ENCODE data around the gene ANKRD34B. TPM values are rescaled to one million over a fixed set of nuclear protein-coding genes. Genes with fewer than 3 reads are reported as not detected.

Gene ANKRD34B
- total RNA-seq, 2 experiments from 2014 or later: not detected

DNA sequence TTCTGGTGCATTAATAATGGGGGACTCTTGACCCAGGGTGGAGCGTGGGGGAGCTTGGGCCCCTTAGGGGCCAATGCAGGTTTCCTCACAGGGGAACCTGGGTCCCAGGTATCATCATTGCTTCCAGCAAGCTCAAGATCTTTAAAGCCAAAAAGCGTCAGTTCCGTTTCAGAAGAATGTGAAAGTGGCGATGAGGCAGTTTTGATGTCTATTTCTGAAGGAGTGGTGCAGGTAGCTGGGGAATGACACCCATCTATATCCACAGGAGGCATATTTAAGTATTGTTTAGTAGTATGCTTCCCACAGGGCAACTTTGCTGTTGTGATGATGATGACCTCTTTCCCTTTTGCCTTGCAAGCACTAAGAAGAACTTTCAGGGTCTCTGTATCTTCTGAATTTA is 10.8 kb downstream of the ANKRD34B start:
- CTCF ChIA-PET: interaction anchor here (0.6 kb wide), 1 partner anchor 48 kb away, joined by 3 read pairs; no protein-coding TSS in a partner anchor
- Mint-ChIP-seq H3K9me3 (no peaks in the 10 kb centered on the region), H3K27ac (no peak overlapping the region)

DNA sequence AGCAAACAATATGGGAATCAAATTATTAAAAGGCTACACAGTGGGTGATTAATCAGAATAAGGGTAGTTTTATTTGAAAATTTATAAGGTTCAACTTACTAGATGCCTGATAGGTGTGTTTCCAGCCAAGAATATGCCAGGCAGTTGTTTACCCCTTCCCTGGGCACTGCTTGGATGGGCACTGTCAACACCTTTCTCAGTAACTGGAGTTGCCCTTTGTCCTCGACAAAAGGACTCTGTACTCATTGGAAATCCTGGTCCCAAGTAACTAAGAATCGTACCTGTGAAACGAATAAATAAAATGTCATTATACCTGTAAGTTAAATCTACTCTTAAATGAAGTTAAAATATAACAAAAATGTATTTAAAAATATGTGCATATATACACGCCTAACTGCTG is 15.0 kb downstream of the ANKRD34B start:
- CTCF ChIA-PET: no interaction called here

More for the DNA sequence above, 10.8 kb downstream of the ANKRD34B start:
- Mint-ChIP-seq H3K4me3 (no peak overlapping the region), H3K4me1 (no peaks in the 10 kb centered on the region), H3K27me3 (peaks cover 48% of the 10 kb centered on the region), H3K36me3 (ENCODE audit: low read depth) (no peaks in the 10 kb centered on the region)
- DNase-seq: no peak
- POLR2A ChIA-PET: no interaction called here

DNA sequence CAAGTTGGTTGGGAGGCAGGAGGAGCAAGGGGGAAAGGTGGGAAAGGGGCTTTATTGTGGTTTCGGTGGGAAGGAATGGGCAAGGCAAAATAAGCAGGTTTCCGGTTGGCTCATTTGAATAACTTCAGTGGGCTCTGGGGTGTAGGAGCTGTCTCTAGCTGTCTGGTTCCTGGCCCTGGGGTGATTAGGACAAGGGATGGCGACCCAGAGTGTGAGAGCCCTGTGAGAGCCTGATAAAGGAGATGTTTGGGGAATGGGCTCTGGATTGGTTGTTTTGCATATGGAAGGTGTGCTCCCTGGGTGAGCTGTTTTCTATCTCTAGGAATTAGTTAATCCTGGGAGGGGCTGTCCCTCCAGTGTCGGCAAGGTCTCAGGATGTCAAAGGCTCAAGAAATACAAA is 15.4 kb downstream of the ANKRD34B start:
- no peaks in the 10 kb centered on the region for H3K9me3 Mint-ChIP-seq
- DNase-seq: no peak
- no peaks in the 10 kb centered on the region for H3K4me1 Mint-ChIP-seq
- H3K27ac Mint-ChIP-seq: no peak overlapping the region
- peaks cover 35% of the 10 kb centered on the region for H3K27me3 Mint-ChIP-seq
- CTCF ChIA-PET: no interaction called here
- H3K4me3 Mint-ChIP-seq: no peak overlapping the region
- POLR2A ChIA-PET: no interaction called here
- no peaks in the 10 kb centered on the region for H3K36me3 Mint-ChIP-seq (ENCODE audit: low read depth)

More for the DNA sequence above, 15.0 kb downstream of the ANKRD34B start:
- Mint-ChIP-seq H3K4me1 (no peaks in the 10 kb centered on the region), H3K27me3 (peaks cover 33% of the 10 kb centered on the region), H3K9me3 (no peaks in the 10 kb centered on the region), H3K36me3 (ENCODE audit: low read depth) (no peaks in the 10 kb centered on the region), H3K4me3 (no peak overlapping the region), H3K27ac (no peak overlapping the region)
- DNase-seq: no peak
- POLR2A ChIA-PET: no interaction called here

DNA sequence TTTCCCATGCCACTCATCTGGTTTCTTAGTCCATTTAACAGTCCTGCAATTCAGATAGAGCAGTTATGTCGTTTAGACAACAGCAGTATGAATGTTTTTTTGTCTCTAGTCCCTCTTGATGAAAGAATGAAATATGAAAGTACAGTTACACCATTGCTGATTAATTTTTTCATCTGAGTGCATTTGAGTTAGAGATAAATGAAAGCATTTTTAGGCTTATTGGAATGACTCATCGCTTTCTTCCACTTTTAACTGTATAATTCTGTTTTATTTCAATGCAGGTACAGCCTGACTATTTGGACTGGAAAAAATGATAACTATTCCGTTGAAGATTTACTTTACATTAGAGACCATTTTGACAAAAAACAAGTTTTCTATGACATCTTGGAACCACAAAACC is 28.7 kb downstream of the ANKRD34B start:
- CTCF ChIA-PET: no interaction called here
- H3K9me3 Mint-ChIP-seq: no peaks in the 10 kb centered on the region

DNA sequence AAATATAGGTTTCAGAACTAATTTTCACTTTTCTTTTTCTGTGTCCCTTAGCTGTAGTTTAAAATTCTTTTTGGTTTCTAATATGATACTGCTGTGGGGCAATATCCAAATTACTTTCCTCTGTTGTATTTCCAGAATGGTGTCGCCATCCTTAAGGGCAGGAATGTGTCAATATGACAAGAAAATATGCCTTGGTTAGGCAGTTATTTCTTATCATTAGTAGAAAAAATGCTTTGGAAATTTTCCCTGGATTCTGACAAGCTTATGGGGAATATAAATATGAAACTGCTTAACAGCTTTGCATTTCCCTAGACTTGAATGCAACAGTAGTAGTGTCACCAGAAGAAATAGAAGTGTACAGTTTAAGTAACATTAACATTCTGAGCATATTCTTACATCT is 29.4 kb downstream of the ANKRD34B start:
- POLR2A ChIA-PET: no interaction called here
- peaks cover 5% of the 10 kb centered on the region for H3K4me1 Mint-ChIP-seq

More for the DNA sequence above, 28.7 kb downstream of the ANKRD34B start:
- Mint-ChIP-seq H3K36me3 (ENCODE audit: low read depth) (no peaks in the 10 kb centered on the region), H3K4me1 (peaks cover 5% of the 10 kb centered on the region), H3K4me3 (no peak overlapping the region), H3K27me3 (peaks cover 2% of the 10 kb centered on the region), H3K27ac (no peak overlapping the region)
- DNase-seq: no peak
- POLR2A ChIA-PET: no interaction called here

DNA sequence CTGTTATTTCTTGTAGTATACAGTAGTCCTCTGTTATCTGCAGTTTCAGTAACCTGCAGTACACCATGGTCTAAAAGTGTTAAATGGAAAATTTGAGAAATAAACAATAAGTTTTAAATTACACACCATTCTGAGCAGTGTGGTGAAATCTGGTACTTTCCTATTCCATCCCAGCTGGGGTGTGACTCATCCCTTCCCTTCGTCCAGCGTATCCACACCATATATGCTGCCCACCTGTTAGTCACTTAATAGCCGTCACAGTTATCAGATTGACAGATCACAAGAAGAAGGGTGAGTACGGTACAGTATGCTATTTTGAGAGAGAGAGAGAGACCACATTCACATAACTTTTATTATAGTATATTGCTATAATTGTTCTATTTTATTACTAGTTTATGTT is 53.3 kb downstream of the ANKRD34B start:
- Mint-ChIP-seq H3K27ac (no peak overlapping the region), H3K27me3 (no peaks in the 10 kb centered on the region), H3K4me3 (no peak overlapping the region), H3K4me1 (no peaks in the 10 kb centered on the region), H3K9me3 (no peaks in the 10 kb centered on the region), H3K36me3 (ENCODE audit: low read depth) (no peaks in the 10 kb centered on the region)
- CTCF ChIA-PET: no interaction called here
- POLR2A ChIA-PET: no interaction called here
- no peak for DNase-seq

More for the DNA sequence above, 29.4 kb downstream of the ANKRD34B start:
- no peak for DNase-seq
- no peak overlapping the region for H3K4me3 Mint-ChIP-seq
- peaks cover 2% of the 10 kb centered on the region for H3K27me3 Mint-ChIP-seq
- CTCF ChIA-PET: no interaction called here
- H3K9me3 Mint-ChIP-seq: no peaks in the 10 kb centered on the region
- no peaks in the 10 kb centered on the region for H3K36me3 Mint-ChIP-seq (ENCODE audit: low read depth)
- no peak overlapping the region for H3K27ac Mint-ChIP-seq

DNA sequence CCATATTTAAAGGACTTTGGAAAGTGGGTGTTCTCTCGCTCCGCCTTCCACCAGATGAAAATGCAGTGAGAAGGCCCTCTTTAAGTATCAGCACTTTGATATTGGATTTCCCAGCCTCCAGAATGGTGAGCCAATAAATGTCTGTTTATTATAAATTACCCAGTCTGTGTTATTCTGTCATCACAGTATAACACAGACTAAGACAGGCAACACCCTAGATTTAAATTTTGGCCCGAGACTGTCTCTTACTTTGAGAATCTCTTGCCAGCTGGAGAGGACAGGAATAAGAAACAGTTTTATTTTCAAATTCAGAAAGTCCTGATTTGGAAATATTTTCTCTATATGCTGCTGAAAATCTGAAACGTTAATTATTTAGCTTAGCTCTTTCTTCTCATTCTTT is 60.7 kb downstream of the ANKRD34B start:
- H3K9me3 Mint-ChIP-seq: no peaks in the 10 kb centered on the region
- no peak overlapping the region for H3K4me3 Mint-ChIP-seq
- ChIA-PET CTCF (interaction anchor here (1.7 kb wide), 1 partner anchor 22 kb away, joined by 3 read pairs; no protein-coding TSS in a partner anchor), POLR2A (no interaction called here)
- H3K36me3 Mint-ChIP-seq (ENCODE audit: low read depth): no peaks in the 10 kb centered on the region
- H3K4me1 Mint-ChIP-seq: no peaks in the 10 kb centered on the region
- no peak overlapping the region for H3K27ac Mint-ChIP-seq
- no peaks in the 10 kb centered on the region for H3K27me3 Mint-ChIP-seq
- no peak for DNase-seq

DNA sequence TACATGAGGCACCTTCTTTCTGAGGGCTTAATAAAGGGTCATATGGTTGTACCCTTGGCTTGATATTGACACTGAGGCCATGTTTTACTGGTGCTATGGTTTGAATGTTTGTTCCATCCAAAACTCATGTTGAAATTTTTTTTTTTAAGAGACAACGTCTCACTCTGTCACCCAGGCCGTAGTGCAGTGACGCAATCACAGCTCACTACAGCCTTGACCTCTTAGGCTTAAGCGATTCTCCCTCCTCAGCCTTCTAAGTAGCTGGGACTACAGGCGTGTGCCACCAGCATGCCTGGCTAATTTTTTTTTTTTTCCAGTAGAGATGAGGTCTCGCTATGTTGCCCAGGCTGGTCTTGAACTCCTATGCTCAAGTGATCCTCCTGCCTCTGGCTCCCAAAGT is 61.2 kb downstream of the ANKRD34B start:
- no peaks in the 10 kb centered on the region for H3K36me3 Mint-ChIP-seq (ENCODE audit: low read depth)
- H3K4me3 Mint-ChIP-seq: no peak overlapping the region
- POLR2A ChIA-PET: no interaction called here
- no peak for DNase-seq
- no peaks in the 10 kb centered on the region for H3K9me3 Mint-ChIP-seq
- CTCF ChIA-PET: interaction anchor here (0.6 to 1.7 kb wide), 2 partner anchors 22 to 914 kb away, joined by 3 read pairs; no protein-coding TSS in a partner anchor
- H3K4me1 Mint-ChIP-seq: peaks cover 4% of the 10 kb centered on the region
- H3K27ac Mint-ChIP-seq: no peak overlapping the region
- H3K27me3 Mint-ChIP-seq: no peaks in the 10 kb centered on the region

DNA sequence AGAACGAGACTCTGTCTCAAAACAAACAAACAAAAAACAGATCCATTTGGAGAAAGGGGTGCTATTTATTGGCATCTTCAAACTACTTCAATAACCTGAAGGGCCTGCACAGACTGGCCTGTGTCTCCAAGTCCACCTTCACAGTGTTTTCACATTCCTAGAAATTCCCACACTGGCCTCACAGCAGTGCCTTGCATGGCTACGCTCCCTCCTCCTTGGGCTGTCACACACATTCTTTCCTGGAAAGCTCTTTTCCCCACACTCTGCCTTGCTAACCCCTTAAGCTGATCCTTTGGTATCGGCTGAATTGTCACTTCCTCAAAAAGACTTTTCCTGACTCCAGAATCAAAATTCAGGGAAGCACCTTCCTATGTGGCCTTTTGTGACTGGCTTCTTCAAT is 62.4 kb downstream of the ANKRD34B start:
- Mint-ChIP-seq H3K27ac (no peak overlapping the region), H3K4me1 (peaks cover 4% of the 10 kb centered on the region), H3K4me3 (no peak overlapping the region), H3K27me3 (no peaks in the 10 kb centered on the region), H3K9me3 (no peaks in the 10 kb centered on the region), H3K36me3 (ENCODE audit: low read depth) (no peaks in the 10 kb centered on the region)
- ChIA-PET POLR2A (no interaction called here), CTCF (no interaction called here)
- DNase-seq: no peak

Other genes starting within 250 kb of the ANKRD34B start
- gene ZFYVE16, start 162.2 kb downstream of the ANKRD34B start, total RNA-seq: 10 to 100 TPM in 1 of 2 experiments, 1 to 10 TPM in 1; 9.3 to 12.3 TPM
- under 1 TPM; 0.15 to 0.52 TPM for gene FAM151B, start 82.2 kb downstream of the ANKRD34B start, total RNA-seq
- gene MSH3, start 84.4 kb upstream of the ANKRD34B start, total RNA-seq: 10 to 100 TPM; 23.2 to 25.4 TPM
- 10 to 100 TPM; 83.4 to 90.6 TPM for gene DHFR, start 84.7 kb upstream of the ANKRD34B start, total RNA-seq